ENCODE measurements around the gene SCAMP1.
"Not testable (repeated sequence)": the region's sequence is repeated elsewhere in the genome, so short reads cannot be mapped to it uniquely, and the experiment has no call there.

The SCAMP1 gene, protein sequence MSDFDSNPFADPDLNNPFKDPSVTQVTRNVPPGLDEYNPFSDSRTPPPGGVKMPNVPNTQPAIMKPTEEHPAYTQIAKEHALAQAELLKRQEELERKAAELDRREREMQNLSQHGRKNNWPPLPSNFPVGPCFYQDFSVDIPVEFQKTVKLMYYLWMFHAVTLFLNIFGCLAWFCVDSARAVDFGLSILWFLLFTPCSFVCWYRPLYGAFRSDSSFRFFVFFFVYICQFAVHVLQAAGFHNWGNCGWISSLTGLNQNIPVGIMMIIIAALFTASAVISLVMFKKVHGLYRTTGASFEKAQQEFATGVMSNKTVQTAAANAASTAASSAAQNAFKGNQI

DNA sequence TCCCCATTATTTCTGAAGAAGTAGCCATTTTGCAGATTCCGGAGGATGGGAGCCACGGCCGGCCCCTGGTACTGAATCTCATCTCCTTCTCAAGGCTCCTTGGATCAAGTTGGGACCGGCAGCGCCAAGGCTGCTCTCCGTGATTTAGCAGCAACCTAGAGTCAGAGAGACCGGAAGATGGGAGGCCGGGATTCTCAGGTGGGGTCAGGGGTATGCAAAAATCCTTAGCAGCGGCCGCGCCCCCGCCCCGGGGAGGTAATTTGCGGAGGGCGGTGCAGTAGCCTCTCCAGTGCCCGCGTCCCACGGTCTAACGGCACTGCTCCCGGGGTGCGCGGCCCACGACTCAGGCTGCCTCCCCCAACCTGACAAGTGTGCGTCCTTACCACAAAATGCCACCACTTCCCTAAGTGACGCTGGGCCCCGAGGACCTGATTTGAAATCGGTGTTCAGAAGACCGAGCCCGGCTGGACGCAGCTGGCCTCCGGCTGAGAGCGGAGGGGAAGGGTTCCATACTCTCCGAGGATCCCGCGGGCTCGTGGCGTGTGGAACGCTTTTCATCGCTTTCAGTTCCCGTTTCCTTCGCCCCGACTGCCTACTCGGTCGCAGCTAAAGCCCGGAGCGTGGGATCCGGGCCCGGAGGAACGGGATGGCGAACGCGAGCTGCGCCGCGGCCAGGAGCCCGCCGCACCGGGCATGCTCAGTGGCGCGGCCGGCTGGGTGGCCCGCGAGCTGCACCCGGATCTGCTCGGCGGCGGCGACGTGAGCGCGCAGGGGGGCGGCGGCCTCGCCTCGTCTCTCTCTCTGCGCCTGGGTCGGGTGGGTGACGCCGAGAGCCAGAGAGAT is at the start of gene SCAMP1:
TSS of gene SCAMP1 (plus strand) at position 787 of the 843 bp plus-strand sequence. CDS start at position 842, 55 bp downstream.
- peak; percentile 87 to 91 for DNase-seq (ENCODE audit: low read depth in 2 of 2)

DNA sequence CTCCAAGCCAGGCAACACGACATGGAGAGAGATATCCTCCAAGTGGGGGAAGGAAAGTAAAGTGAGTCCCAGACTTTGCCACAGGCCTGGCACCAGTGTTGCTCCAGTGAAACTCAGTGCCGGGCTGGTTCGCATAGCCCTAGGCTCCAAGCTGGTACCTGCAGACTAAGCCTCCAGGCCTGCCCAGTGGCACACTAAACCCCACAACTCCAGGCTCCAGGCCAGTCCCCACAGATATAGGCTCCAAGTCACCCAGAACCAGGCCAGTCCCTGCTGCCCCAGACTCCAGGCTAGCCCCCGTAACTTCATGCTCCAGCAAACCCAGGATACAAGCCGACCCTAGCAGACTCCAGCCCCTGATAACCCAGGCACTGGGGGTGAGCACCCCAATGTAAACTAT is 42.9 kb upstream of the SCAMP1 start:
- DNase-seq (ENCODE audit: low read depth in 2 of 2), result no peak

DNA sequence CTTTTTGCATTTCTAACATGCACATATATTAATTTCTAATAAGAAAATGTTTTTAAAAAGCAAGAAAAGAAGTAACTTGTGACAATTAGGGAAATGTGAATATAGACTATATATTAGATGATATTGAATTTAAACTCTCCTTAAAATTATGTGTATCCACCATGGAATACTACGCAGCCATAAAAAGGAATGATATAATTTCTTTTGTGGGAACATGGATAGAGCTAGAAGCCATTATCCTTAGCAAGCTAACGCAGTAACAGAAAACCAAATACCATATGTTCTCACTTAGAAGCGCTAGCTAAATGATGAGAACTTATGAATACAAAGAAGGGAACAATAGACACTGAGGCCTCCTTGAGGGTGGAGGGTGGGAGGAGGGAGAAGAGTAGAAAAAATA is 42.1 kb upstream of the SCAMP1 start:
- DNase-seq (ENCODE audit: low read depth in 2 of 2), result no peak

DNA sequence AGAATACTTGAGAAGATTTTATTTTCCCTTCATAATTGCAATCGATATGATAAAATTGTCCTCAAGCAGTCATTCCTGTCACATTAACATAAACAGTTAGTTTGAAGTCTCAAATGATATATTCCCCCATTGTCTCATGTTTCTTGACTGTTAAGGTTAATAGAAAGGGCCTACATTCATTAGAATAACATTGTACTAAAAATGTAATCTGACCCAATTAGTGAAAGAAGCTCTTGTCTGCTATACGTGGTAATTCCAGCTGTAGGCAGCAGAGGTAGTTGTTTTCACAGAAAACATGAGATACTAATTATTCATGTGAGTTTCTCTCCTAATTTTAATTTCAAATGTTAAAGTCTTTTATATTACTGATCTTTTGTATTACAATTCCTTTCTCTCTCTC is 40.0 kb upstream of the SCAMP1 start:
- DNase-seq (ENCODE audit: low read depth in 2 of 2), result no peak

DNA sequence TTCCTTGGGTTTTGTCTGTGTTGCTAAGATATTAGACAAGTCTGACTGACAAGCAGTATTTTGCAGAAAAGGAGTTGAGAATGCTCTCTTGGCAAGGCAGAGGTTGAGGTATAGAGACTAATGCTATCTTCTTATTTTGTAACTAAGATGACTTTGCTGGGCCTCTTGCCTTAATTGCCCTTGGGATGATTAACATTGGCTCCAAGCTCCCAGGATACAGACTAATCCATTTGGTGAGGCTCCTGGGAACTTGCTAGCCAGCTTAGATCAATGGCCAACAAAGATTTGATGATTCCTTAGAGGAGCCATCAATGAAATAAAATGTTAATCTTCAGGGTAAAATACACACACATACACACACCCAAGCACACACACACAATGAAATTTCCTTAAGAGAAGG is 37.2 kb upstream of the SCAMP1 start:
- DNase-seq (ENCODE audit: low read depth in 2 of 2), result no peak

DNA sequence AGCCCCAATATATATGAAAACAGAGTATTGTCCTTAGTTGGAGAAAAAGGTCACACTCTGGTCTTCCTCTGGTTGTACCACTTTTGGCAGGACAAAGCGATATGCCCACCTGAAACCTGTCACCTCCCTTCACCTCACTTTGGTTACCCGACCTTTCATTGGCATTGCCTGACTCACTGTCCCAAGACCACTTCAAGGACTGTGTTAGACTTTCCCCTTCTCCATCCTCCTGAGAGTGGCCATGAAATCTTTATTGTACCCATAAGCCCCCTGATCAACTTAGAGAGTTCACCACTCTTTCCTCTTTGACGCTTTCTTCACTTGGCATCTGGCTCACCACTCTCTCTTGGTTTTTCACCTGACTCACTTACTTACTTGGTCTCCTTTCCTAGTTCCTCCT is 33.5 kb upstream of the SCAMP1 start:
- DNase-seq (ENCODE audit: low read depth in 2 of 2), result no peak

DNA sequence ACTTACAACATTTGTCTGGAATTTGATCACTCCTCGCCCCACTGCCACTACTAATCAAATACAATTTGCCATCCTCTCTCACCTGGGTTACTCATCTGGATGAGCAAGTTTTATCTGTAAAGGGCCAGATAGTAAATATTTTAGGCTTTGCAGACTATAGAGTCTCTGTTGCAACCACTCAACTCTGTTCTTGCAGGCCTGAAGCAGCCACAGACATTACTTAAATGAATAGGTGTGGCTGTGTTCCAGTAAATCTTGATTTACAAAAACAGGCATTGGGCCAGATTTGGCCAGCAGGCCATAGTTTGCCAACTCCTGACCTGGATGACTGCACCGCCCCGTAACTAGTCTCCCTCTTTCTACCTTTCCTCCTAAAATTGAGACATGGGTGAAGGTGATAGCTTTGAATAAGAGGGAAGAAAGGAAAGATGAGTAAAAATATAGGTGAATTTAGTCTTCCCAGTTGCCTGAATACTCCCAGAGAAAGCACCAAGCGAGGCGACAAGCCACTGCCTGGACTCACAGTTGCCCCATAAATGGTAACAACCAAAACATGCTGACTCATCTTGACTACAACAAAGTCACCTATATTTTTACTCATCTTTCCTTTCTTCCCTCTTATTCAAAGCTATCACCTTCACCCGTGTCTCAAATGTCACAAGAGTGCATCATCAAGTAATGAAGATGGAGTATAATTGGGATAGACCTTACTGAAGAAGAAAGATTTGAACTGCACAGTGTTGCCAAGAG is 32.5 kb upstream of the SCAMP1 start:
- DNase-seq (ENCODE audit: low read depth in 2 of 2), result no peak

DNA sequence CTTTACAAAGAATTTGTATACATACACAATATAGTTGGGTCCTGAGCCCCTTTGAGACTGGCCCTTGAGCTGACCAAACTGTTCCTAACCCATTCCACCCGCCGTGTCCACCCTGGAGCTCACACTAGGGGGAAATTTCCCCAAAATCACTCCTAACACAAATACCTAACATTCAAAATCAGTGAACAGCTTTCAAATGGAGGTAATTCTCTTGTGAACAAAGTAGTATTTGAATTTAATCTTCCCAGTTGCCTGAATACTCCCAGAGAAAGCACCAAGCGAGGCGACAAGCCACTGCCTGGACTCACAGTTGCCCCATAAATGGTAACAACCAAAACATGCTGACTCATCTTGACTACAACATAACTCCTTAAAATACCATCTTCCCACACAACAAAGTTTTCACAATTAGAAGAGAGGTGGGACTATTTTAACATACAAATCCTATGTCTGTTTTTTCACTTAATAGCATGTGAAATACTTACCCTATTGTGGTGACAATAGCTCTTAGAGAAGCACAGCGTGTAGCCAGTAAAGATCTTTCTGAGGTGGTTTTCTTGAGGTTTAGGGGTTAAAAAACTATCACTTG is 31.7 kb upstream of the SCAMP1 start:
- no peak for DNase-seq (ENCODE audit: low read depth in 2 of 2)

DNA sequence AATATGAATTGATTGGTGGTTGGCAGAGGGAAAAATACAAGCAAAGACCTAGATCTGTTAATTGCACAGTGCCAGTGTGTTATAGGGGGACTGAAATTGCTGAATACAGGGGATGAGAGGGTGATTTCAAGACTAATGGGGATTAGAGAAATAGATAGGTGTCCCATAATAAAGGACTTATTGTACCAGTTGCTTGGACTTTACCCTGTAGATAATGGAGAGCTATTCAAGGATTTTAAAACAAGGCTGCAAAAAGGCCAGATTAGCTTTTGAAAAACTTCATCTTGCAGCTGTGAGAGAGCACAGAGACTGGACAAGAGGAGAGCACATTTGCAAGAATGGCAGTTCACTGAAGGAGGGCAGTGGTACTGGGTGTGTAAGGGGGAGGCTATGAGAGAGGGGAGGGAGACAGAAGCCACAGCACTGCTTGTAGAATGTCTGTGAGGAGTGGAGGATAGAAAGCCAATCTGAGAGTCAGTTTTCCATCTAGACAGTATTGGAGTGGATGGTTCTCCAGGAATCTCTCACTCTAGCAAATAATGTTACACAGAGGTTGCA is 28.8 kb upstream of the SCAMP1 start:
- DNase-seq (ENCODE audit: low read depth in 2 of 2), result no peak

DNA sequence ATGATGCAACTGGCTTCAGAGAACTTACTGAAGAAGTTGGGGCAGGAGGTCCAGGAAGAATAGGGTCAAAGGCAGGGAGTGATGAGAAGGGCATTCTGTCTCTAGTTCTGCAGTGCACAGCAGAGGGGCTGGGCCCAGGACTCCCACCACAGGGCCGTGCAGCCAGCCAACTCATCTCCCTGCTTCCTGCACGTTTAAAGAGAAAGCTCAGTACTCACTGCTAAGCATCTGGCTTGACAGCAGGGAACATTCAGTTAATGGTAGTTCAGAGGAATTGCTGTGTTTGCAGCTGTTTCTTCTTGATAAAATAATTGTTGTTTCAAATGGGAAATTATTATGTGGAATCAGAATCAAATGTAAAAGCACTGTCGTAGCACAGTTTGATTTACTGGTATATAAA is 25.6 kb upstream of the SCAMP1 start:
- no peak for DNase-seq (ENCODE audit: low read depth in 2 of 2)

DNA sequence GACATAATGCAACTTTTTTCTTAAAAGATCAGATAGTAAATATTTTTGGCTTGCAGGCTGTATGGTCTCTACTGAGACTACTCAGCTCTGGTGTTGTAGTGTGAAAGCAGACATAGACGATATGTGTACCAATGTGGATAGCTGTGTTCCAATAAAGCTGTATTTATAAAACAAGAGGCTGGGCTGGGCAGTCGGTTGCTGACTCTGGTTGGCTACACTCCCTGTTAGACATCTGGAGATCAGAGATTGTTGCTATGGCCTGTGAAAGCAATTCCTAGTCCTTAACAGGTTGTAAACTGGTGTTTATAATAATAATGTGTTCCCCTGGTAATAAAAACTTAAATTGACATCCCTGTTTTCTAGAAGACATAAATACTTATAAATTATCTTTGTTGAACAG is 24.4 kb upstream of the SCAMP1 start:
- DNase-seq (ENCODE audit: low read depth in 2 of 2), result no peak

DNA sequence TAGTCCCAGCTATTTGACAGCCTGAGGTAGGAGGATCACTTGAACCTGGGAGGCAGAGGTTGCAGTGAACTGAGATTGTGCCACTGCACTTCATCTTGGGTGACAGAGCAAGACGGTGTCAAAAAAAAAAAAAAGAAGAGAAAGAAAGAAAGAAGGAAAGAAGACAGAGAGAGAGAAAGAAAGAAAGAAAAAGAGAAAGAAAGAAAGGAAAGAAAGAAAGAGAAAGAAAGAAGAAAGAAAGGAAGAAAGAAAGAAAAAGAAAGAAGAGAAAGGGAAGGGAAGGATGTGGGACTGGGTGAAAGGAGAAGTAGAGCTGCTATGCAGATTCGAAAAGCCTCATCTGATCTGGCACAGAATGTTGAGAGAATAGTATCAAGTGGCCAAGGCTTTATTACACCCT is 23.7 kb upstream of the SCAMP1 start:
- DNase-seq (ENCODE audit: low read depth in 2 of 2), result no peak

DNA sequence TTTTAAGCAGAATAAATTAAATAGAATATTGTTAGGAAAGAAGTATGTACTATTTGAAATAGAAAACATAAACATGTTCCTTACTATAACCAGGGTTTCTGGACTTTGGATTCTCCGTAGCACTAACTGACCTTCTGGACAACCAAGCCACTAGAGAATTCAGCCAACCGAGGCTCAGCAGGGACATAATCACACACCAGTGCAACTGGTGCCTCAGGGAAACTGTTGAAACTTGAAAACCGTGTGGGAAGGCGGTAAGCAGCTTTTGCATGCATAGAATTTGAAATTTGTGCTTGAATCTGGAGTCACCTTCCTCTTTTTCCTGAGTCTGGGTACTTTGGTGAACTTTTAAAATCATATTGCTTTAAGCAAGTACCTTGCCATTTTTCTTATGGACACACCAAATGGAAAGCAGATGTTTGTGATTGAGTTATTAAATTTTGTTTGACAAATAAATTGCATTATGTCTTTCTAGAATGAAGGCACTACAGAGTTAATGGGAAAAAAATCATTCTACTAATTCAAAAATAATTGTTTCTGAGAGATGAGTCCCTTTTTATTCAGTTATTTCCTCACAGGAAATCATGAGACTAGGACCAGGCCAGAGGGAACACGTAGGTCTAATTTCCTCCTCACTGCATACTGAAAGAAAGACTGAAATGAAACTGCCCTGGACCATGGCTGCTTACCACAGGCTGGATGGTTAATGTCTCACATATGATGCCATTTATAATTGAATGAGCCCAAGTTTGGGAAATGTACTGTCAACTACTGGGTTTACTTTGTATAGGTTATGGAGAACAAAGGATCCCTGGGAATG is 20.6 kb upstream of the SCAMP1 start:
- no peak for DNase-seq (ENCODE audit: low read depth in 2 of 2)

DNA sequence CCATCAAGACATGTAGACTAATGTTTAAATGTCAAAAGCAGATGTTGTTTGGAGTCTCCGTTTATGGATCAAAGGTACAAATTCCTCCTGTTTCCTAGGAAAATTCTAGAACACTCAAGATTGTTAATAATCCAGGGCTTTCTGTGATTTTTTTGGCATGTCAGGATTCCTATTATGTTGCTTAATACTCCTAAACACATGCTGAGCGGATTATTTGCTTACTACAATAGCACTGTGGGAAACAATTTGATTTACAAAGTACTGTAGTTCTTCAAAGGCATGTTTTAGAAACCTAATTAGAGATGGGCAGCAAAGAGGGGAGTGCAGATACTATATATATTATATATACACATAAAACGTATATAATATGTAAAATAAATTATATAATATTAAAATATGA is 19.0 kb upstream of the SCAMP1 start:
- DNase-seq (ENCODE audit: low read depth in 2 of 2), result no peak

DNA sequence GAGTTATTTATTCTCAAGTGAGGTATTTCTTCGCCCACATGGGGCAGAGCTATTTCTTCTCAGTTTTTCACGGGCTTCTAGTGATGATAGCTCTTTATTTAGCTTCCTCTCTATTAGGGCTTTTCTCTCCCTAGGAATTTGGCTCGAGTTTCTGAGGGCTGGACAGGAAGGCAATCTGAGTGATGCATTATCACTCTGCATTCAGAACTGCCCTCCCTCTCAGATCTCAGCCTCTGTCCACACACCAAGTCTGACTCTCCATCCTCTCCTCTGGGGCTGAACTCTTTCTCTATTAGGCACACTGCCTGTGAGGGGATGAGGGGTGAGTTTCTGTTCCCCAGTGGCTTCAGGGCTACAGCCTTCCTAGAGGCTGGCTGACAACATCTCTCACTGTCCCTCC is 14.9 kb upstream of the SCAMP1 start:
- no peak for DNase-seq (ENCODE audit: low read depth in 2 of 2)

DNA sequence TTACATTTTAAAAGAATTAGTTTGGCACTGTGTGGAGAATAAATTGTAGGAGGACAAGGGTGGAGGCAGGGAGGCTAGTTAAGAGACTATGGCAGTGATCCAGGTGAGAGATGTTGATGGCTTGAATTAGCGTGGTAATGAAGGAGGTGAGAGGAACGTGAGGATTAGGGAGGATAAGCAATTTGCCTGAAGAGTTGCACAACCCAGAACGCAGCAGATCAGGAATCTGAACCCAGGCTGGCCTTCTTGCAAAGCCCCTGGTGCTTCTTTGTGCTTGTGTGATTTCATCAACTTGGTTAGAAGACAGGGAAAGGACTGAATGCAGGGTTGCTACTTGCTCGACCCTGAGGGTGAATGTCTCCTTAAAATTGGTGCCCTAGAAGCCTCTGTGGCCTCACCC is 6.9 kb upstream of the SCAMP1 start:
- no peak for DNase-seq (ENCODE audit: low read depth in 2 of 2)

DNA sequence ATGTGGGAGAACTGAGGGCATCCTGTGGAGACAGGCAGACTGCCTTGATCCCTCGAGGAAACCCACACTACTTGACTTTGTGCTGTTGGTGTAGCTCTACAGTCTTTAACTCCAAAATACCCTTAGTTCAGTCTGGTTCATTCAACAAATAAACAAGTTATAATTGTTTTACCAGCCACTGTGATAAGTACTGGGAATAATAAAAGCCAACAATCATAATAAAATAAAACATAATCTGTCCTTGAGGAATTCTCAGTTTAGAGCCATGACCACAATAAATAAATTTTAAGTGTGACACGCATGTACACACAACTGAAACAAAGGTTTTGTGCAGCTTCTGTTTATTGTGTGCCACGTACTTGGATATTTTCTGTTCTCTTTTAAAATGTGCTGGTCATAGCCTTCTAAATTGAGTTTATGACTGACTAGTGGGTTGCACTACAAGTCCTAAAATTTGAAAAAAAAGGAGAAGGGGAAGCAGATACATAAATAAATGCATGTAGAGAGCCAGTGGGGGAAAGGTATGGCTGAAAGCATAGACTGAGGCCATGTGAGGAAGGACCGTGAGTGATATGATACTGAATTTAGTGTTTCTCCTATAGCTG is 6.2 kb upstream of the SCAMP1 start:
- no peak for DNase-seq (ENCODE audit: low read depth in 2 of 2)

DNA sequence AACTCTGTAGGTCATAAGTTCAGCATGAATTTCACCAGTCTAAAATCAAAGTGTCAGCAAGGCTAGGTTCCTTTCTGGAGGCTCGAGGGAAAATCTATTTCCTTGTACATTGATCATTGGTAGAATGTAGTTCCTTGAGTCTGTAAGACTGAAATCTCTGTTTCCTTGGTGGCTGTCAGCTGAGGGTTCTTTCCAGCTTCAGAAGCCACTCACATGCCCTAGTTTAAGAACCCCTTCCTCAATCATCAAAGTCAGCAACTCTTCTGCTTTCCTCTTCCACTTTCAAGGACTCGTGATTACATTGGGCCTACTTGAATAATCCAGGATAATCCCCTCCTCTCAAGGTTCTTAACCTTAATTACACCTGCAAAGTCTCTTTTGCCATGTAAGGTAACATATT is 4.9 kb upstream of the SCAMP1 start:
- DNase-seq (ENCODE audit: low read depth in 2 of 2), result no peak

DNA sequence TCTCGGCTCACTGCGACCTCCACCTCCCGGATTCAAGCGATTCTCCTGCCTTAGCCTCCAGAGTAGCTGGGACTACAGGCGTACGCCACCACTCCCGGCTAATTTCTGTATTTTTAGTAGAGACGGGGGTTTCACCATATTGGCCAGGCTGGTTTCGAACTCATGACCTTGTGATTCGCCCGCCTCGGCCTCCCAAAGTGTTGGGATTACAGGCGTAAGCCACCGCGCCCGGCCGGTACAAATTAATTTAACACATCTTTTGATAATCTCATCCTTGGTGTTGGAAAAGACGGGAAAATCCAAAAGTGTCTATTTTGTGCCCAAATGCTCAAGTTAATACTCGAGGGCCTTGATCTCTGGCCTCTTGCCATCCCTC is 974 bp upstream of the SCAMP1 start:
- DNase-seq (ENCODE audit: low read depth in 2 of 2), result not testable (repeated sequence)

DNA sequence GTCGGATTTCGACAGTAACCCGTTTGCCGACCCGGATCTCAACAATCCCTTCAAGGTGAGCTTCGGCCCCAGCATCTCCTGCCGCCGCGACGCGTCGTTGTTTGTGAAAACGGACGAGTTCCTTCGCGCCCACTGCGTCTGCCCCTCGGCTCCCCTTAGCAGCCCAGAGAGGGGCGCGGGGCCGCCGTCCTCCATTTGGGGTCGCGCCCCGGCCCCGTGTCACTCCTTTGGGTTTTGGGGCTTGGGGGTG is 182 bp downstream of the SCAMP1 start:
- DNase-seq (ENCODE audit: low read depth in 2 of 2), result no peak
